K562 (cell line): Measurements from ENCODE around the gene PHACTR2. TPM values are rescaled to one million over a fixed set of nuclear protein-coding genes. Genes with fewer than 3 reads are reported as not detected.
A peak's percentile ranks its signal among the peaks of the same experiment; 100 is the strongest.

ENCODE experiments used
- C11orf30 ChIP-seq: fragments of 450-650 bp; IDR thresholded peaks from 2 replicates; pipeline ENCODE4 v1.6.1; 2016; ENCODE audit warnings: low read depth, mild to moderate bottlenecking
- E2F3 ChIP-seq: fragments of 250-450 bp; sonication (Bioruptor Pico); IDR thresholded peaks from 2 replicates; pipeline ENCODE4 v1.4.0; 2020; ENCODE audit warnings: mild to moderate bottlenecking
- EP400 ChIP-seq: fragments of 450-650 bp; IDR thresholded peaks from 2 replicates; pipeline ENCODE4 v1.6.1; 2017; ENCODE audit warnings: antibody characterized with exemption, mild to moderate bottlenecking, moderate library complexity
- NR1H2 ChIP-seq: sonication (generic); formaldehyde crosslinking; IDR thresholded peaks from 2 replicates; pipeline ENCODE4 v1.4.0; 2020; ENCODE audit warnings: mild to moderate bottlenecking, missing genetic modification reagents
- polyA plus RNA-seq, 8 experiments: library from polyadenylated mRNA; depleted of rRNA in 4 of 8; stranded (reverse) in 5 of 8; unstranded in 3 of 8; fragments of >200 nt; fragmentation: Nextera tagmentation in 2 of 8; fragmentation: Illumina TruSeq in 1 of 8; extraction: Ambion mirVana in 2 of 8; extraction: Trizol in 1 of 8; gene quantifications; 2 replicates each; pipeline versions ENCODE4 v1.2.1 to v1.2.3, GENCODE V29; 2011 to 2014; ENCODE audit warnings: inconsistent platforms in 1 of 8, missing spikeins in 1 of 8
- total RNA-seq, 7 experiments: library from RNA; depleted of rRNA in 6 of 7; stranded (reverse); fragments of >200 nt in 6 of 7; fragmentation: Illumina TruSeq in 2 of 7; extraction: Trizol in 2 of 7; gene quantifications; 2 replicates each; pipeline versions ENCODE4 v1.2.1 to v1.2.3, GENCODE V29; 2011 to 2021; ENCODE audit warnings: low replicate concordance in 1 of 7
- TF ChIP-seq, protein P1 (sequence below): fragments of 450-650 bp; formaldehyde crosslinking; IDR thresholded peaks from 2 replicates; pipeline ENCODE4 v1.4.0; 2022; ENCODE audit warnings: mild to moderate bottlenecking, moderate library complexity
- TF ChIP-seq, protein P2 (sequence below): fragments of 250-450 bp; sonication (Bioruptor Pico); IDR thresholded peaks from 2 replicates; pipeline ENCODE4 v1.8.0; 2022; ENCODE audit warnings: moderate library complexity, mild to moderate bottlenecking, inconsistent platforms

PHACTR2 gene
- total and polyA plus RNA-seq, 9 of the 15 experiments (the other 6 are each of a cell fraction or from before 2014, with no cell fraction given): 5.3 to 52.5 (median 22.9) TPM

DNA sequence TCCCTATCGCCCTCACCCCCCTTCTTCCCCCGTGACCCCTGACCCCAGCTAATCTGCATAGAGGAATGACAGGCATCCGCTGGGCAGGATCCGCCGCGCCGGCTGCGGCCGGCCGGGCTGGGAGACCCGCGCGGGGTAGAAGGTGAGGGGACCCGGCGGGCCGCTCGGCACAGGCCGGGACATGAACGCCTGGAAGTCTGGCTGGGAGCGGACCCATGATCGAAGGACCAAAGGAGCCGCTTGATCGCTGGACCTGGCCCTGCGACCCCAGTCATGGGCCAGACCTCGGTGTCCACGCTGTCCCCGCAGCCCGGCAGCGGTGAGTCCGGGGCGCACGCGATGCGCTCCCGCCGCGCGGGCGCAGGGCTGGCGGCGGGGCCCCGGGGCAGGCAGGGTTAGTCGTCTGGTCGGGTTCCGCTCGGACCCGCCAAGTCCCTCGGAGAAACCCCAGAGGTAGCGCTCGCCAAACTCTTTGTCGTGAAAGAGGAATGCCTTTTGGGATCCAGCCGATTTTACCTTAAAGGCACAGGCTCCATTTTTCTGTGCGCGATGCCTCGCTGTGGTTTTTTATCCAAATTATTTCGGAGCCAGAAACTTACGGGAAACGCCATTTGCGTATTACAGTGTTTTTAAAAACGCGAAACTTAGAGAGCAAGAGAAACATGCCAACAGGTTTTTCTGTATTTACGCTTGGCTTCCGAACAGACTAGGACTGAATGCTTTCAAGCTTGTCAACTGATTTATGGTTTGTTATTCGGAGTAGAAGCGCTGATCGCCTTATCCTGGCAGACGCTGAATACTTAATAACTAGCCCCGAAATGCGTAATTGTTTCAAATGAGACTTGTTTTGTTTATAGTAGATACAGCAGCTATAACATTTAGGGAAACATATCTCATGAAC is at the start of gene PHACTR2 (continued):
- TF ChIP-seq, protein P1, sequence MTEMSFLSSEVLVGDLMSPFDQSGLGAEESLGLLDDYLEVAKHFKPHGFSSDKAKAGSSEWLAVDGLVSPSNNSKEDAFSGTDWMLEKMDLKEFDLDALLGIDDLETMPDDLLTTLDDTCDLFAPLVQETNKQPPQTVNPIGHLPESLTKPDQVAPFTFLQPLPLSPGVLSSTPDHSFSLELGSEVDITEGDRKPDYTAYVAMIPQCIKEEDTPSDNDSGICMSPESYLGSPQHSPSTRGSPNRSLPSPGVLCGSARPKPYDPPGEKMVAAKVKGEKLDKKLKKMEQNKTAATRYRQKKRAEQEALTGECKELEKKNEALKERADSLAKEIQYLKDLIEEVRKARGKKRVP (CRISPR knock-in tag): 0 out of 2 replicates have a peak, but pooled peaks have one; percentile 42
- TF ChIP-seq C11orf30: no peak
- TF ChIP-seq, protein P2, sequence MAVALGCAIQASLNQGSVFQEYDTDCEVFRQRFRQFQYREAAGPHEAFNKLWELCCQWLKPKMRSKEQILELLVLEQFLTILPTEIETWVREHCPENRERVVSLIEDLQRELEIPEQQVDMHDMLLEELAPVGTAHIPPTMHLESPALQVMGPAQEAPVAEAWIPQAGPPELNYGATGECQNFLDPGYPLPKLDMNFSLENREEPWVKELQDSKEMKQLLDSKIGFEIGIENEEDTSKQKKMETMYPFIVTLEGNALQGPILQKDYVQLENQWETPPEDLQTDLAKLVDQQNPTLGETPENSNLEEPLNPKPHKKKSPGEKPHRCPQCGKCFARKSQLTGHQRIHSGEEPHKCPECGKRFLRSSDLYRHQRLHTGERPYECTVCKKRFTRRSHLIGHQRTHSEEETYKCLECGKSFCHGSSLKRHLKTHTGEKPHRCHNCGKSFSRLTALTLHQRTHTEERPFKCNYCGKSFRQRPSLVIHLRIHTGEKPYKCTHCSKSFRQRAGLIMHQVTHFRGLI (CRISPR knock-in tag): no peak
- peak; percentile 57; the same call in 1 of the 2 replicates for TF ChIP-seq E2F3 (CRISPR knock-in tag)
- peak; percentile 66 for TF ChIP-seq EP400
- 0 out of 2 replicates have a peak, but pooled peaks have one; percentile 57 for TF ChIP-seq NR1H2 (CRISPR knock-in tag)
